ENCODE measurements around the gene ZNF138.
"Not testable (repeated sequence)": the region's sequence is repeated elsewhere in the genome, so short reads cannot be mapped to it uniquely, and the experiment has no call there.

DNA sequence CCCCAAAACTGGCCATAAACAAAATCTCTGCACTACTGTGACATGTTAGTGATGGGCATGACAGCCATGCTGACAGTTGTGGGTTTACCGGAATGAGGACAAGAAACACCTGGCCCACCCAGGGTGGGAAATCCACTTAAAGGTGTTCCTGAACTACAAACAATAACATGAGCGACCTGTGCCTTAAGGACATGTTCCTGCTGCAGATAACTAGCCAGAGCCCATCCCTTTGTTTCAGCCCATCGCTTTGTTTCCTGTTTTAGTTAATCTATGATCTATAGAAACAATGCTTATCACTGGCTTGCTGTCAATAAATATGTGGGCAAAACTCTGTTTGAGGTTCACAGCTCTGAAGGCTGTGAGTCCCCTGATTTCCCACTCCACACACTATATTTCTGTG is 69.3 kb downstream of the ZNF138 start:
- not testable (repeated sequence) for TF ChIP-seq CTCF, POLR2AphosphoS5 (IDR thresholded peaks at IDR 0.05)
